NCI-H524 treated with DMSO at 0.1 percent for 48 hours (cell line): ENCODE measurements around the gene NGFR.
A peak's percentile ranks its signal among the peaks of the same experiment; 100 is the strongest.

ENCODE experiments used
- DNase-seq: peaks from one replicate; lab custom pipeline; 2025; lab: John Stamatoyannopoulos, UW

The NGFR gene

GRCh38 chr17:49515196-49515770 lies 20.2 kb downstream of the NGFR start:
- DNase-seq = peak; percentile 80

- no peak for DNase-seq
Observed at GRCh38 chr17:49516180-49516579, 21.1 kb downstream of the NGFR start.

GRCh38 chr17:49518346-49519078 lies 23.4 kb downstream of the NGFR start:
- DNase-seq = no peak

- peak; percentile 33 for DNase-seq
Observed at GRCh38 chr17:49519781-49520180, 24.7 kb downstream of the NGFR start.

- no peak for DNase-seq
Observed at GRCh38 chr17:49520386-49521087, 25.4 kb downstream of the NGFR start.

GRCh38 chr17:49521088-49521450 lies 26.0 kb downstream of the NGFR start:
- no peak for DNase-seq

- no peak for DNase-seq
Observed at GRCh38 chr17:49521471-49522356, 26.6 kb downstream of the NGFR start.

GRCh38 chr17:49522357-49522890 lies 27.3 kb downstream of the NGFR start:
- DNase-seq = no peak

- DNase-seq = no peak
Observed at GRCh38 chr17:49523196-49523595, 28.1 kb downstream of the NGFR start.

GRCh38 chr17:49523706-49524472 lies 28.8 kb downstream of the NGFR start:
- DNase-seq = no peak

- no peak for DNase-seq
Observed at GRCh38 chr17:49524473-49525359, 29.6 kb downstream of the NGFR start.

- no peak for DNase-seq
Observed at GRCh38 chr17:49525831-49526741, 31.0 kb downstream of the NGFR start.

GRCh38 chr17:49527927-49528651 lies 33.0 kb downstream of the NGFR start:
- DNase-seq = no peak

- no peak for DNase-seq
Observed at GRCh38 chr17:49528966-49529365, 33.9 kb downstream of the NGFR start.

- DNase-seq = no peak
Observed at GRCh38 chr17:49530118-49530517, 35.0 kb downstream of the NGFR start.

GRCh38 chr17:49543860-49544259 lies 48.8 kb downstream of the NGFR start:
- no peak for DNase-seq

- DNase-seq = no peak
Observed at GRCh38 chr17:49545007-49545660, 50.0 kb downstream of the NGFR start.
